Activated CD4-positive, alpha-beta T cell treated with anti-CD3 and anti-CD28 coated beads, Interleukin-2, amount 50 U/mL, for 1 hour (primary cell): Measurements from ENCODE around the gene FAM174C.

Experiments
- DNase-seq: peaks from one replicate; pipeline ENCODE4 v3.0.0-alpha.2; 2020

Gene FAM174C

GRCh38 chr19:1327125-1327524 is 51.8 kb downstream of the FAM174C start:
- no peak for DNase-seq
